ENCODE results near the gene ZNRF4.

ZNRF4 gene

DNA sequence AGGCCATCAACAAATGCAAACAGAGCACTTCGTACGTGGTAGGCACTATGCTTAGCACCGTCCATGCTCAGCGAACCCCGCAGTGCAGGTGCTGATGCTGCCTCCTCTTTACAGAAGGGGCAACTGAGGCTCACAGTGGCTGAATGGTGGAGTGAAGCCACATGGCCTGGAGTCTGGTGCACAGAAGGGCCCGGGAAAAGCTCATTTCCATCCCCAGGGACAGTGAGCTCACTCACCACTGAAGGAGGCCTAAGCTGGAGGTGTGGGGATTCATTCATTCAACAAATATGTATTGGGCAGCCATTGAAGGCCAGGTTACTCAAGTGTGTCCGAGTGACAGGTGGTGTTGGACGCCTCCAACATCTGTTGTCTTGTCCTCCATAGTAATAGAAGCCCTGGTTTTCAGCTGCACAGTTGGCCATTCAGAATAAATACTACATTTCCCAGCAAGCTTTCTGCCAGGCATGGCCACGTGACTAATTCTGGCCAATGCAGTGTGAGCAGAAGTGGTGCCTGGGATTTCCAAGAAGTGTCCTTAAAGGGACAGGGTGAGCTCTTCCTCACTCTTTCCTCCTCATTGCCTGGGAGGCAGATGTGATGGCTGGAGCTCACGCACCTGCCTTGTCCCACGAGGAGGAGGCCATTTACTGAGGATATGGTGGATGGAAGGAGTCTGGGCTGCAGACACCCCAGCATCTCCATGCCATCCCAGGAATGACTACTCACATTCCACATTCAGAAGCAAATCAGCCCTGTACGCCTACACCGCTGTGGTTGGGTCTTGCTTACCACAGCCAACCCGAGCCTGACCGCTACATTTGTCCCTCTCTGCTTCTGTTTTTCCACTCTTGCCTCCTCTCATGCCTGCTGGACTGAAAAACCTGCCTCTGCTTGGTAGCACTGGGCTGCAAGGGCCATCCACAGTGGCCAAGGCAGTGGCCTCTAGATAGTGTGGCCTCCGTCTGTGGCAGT is 2.3 kb upstream of the ZNRF4 start:
- Mint-ChIP-seq H3K4me3 (no peak overlapping the region), H3K27ac (no peak overlapping the region), H3K4me1 (peaks cover 3% of the 10 kb centered on the region), H3K9me3 (no peaks in the 10 kb centered on the region), H3K27me3 (peaks cover 40% of the 10 kb centered on the region)
- DNase-seq (no peak), ATAC-seq (no peak)

DNA sequence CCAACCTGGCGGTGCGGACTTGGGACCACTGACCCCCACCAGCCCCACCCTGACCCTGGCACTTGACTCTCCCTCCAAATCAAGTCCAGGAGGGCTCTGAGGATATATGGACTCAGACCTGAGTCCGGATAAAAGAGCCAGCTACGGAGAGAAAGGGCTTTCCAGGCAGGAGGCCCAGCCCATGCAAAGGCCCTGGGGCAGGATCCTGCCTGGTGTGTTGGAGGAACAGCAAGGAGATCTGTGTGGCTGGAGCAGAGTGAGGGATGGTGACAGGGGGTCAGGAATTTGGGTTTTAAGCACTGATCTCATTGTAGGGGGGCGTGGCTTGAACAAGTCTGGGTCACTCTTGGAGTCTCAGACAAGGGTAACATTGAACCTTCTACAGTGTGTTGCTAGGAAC is 474 bp upstream of the ZNRF4 start:
- ATAC-seq (no peak), DNase-seq (no peak)
- peaks cover 25% of the 10 kb centered on the region for H3K27me3 Mint-ChIP-seq
- no peak overlapping the region for H3K4me3 Mint-ChIP-seq
- H3K9me3 Mint-ChIP-seq, result no peaks in the 10 kb centered on the region
- H3K27ac Mint-ChIP-seq, result no peak overlapping the region
- H3K4me1 Mint-ChIP-seq, result no peaks in the 10 kb centered on the region

DNA sequence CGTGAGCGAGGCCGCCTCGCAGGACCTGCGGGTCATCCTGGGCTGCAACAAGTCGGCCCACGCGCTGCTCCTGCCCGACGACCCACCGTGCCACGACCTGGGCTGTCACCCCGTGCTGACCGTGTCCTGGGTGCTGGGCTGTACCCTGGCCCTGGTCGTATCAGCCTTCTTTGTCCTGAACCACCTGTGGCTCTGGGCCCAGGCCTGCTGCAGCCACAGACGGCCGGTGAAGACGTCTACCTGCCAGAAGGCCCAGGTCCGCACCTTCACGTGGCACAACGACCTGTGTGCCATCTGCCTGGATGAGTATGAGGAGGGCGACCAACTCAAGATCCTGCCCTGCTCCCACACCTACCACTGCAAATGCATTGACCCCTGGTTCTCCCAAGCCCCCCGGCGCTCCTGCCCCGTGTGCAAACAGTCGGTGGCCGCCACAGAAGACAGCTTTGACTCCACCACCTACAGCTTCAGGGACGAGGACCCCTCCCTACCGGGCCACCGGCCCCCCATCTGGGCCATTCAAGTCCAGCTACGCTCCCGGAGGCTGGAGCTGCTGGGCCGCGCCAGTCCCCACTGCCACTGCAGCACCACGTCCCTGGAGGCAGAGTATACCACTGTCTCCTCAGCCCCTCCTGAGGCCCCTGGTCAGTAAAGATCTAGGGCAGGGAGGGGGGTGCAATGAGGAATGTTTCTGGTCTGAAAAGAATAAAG is 1.1 kb downstream of the ZNRF4 start:
- H3K9me3 Mint-ChIP-seq, result no peaks in the 10 kb centered on the region
- H3K4me1 Mint-ChIP-seq, result no peaks in the 10 kb centered on the region
- no peak for ATAC-seq
- H3K27ac Mint-ChIP-seq, result peak overlapping the region in 1 of 2 donors; percentile 86
- no peak for DNase-seq
- peaks cover 10% of the 10 kb centered on the region for H3K27me3 Mint-ChIP-seq
- no peak overlapping the region for H3K4me3 Mint-ChIP-seq

DNA sequence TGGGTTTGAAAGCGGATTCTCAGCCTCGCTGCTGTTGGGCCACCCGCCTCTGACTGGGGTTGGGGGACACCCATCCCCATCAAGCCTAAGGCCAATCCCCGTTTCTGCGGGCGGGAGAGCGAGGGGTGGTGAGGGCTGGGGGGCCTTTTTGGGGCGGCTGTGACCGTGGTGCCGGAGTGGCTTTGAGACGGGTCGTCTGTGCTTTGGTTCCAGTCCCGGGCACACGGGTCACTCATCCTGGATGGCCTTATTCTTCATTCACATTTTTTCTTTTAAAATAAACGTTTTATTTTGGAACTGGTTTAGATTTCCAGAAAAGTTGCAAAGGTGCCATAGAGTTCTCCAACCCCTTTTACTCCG is 1.6 kb downstream of the ZNRF4 start:
- DNase-seq (no peak), ATAC-seq (no peak)
- H3K27me3 Mint-ChIP-seq, result peaks cover 9% of the 10 kb centered on the region
- no peaks in the 10 kb centered on the region for H3K9me3 Mint-ChIP-seq
- H3K4me3 Mint-ChIP-seq, result no peak overlapping the region
- no peak overlapping the region for H3K27ac Mint-ChIP-seq
- H3K4me1 Mint-ChIP-seq, result no peaks in the 10 kb centered on the region

DNA sequence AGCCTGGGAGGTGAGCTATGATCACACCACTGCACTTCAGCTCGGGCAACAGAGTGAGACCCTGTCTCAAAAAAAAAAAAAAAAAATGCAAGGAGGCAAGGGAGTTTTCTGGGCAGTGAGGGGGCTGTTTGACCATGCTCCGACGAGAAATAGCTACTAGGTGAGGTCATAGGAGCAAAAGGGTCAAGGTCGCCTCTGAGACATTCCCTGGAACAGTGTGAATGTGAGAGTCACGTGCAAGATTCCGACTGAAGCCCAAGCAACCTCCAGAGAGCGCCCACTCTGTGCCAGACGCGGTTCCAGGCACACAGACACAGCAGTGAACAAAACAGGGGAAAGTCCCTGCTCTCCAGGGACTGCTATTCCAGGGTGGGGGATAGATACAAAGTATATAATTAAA is 2.5 kb downstream of the ZNRF4 start:
- Mint-ChIP-seq H3K27me3 (peaks cover 9% of the 10 kb centered on the region), H3K27ac (no peak overlapping the region), H3K4me3 (no peak overlapping the region)

DNA sequence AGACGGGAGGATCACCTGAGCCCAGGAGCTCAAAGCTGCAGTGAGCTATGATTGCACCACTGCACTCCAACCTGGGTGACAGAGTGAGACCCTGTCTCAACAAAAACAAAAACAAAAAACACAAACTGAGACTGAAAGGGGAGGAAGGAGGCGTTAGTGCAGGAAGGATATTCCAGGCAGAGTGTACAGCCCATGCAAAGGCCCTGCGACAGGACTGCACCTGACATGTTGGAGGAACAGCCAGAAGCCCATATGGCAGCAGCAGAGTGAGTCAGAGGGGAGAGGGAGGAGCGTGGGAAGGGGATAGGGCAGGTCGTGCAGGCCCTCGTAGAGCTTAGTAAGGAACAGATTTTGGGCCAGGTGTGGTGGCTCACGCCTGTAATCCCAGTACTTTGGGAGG is 3.2 kb downstream of the ZNRF4 start:
- ATAC-seq (no peak), DNase-seq (no peak)
- H3K27ac Mint-ChIP-seq, result no peak overlapping the region
- H3K4me1 Mint-ChIP-seq, result no peaks in the 10 kb centered on the region
- H3K27me3 Mint-ChIP-seq, result peaks cover 9% of the 10 kb centered on the region
- no peaks in the 10 kb centered on the region for H3K9me3 Mint-ChIP-seq
- H3K4me3 Mint-ChIP-seq, result no peak overlapping the region

More for the DNA sequence above, 2.5 kb downstream of the ZNRF4 start:
- ATAC-seq (no peak), DNase-seq (no peak)
- Mint-ChIP-seq H3K9me3 (no peaks in the 10 kb centered on the region), H3K4me1 (no peaks in the 10 kb centered on the region)

DNA sequence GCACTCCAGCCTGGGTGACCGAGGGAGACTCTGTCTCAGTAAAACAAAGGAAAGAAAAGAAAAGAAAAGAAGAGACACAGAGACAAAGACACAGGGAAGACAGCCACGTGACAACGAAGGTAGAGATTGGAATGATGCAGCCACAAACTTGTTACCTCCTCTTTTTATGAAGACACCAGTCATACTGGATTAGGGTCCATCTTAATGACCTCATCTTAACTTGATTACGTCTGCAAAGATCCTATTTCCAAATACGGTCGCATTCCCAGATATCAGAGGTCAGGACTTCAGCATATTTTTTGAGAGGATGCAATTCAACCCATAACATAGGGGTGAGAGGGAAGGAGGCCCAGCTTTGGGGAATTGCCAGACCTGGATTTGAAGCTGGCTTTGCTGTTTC is 4.1 kb downstream of the ZNRF4 start:
- ATAC-seq (no peak), DNase-seq (no peak)
- Mint-ChIP-seq H3K27me3 (peaks cover 13% of the 10 kb centered on the region), H3K4me3 (no peak overlapping the region), H3K9me3 (no peaks in the 10 kb centered on the region), H3K27ac (no peak overlapping the region), H3K4me1 (no peaks in the 10 kb centered on the region)

DNA sequence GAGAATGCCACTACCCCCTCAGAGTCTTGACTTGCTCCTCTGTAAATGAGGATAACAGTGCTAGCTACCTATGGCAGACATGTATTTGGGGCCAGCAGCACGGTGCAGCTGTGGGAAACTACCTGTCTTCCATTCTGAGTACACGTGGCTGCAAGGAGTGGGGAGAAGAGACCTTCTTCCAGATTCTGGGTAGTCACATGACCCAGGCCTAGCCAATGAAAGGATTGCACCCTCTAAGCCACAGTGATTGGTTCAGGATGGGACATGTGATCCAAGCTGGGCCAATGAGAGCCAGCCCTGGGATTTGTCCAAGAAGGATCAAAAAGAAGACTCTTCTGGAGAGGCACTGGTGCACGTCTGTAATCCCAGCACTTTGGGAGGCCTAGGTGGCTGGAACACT is 5.5 kb downstream of the ZNRF4 start:
- Mint-ChIP-seq H3K4me1 (no peaks in the 10 kb centered on the region), H3K4me3 (no peak overlapping the region), H3K27me3 (peaks cover 10% of the 10 kb centered on the region), H3K9me3 (no peaks in the 10 kb centered on the region), H3K27ac (peak overlapping the region in 1 of 2 donors; percentile 13)
- ATAC-seq (no peak), DNase-seq (no peak)

DNA sequence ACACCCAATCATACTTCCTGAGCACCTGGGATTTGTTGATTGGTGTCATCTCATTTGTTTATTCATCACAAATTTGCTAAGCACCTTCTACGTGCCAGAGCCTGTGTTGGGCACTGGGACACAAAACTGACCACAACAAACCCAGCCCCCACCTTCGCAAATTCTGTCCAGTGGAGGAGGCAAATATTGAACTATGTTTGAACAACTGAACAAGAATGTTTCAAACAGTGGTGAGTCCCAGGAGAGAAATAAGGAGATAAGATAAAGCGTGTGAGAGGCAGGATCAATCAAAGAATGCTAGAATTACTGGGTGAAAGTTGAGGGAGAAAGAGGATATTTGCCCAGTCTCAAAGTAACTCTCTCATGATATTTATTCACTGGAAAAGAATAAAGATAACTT is 8.7 kb downstream of the ZNRF4 start:
- no peak for DNase-seq
- H3K27ac Mint-ChIP-seq, result peak overlapping the region in 1 of 2 donors; percentile 11

DNA sequence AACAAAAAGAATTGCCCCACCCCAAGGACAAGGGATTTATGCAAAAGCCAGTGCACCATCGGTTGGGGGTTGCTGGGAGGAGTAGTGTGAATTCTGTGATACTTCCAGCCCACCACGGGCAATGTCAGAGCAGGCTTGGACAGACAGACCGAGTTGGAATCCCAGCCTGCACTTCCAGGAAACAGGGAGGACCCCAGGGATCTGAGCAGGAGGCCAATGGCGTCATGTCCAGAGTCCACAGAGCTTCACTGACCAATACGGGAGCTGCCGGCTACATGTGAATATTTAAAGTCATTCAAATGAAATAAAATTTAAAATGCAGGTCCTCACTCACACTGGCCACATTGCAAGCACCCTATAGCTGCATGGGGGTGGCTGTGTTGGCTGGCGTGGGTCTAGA is 10.9 kb downstream of the ZNRF4 start:
- DNase-seq (no peak), ATAC-seq (no peak)
- Mint-ChIP-seq H3K27ac (no peak overlapping the region), H3K4me3 (no peak overlapping the region), H3K4me1 (no peaks in the 10 kb centered on the region), H3K9me3 (no peaks in the 10 kb centered on the region), H3K27me3 (peaks cover 17% of the 10 kb centered on the region)

More for the DNA sequence above, 8.7 kb downstream of the ZNRF4 start:
- Mint-ChIP-seq H3K27me3 (peaks cover 17% of the 10 kb centered on the region), H3K4me3 (no peak overlapping the region), H3K9me3 (no peaks in the 10 kb centered on the region), H3K4me1 (no peaks in the 10 kb centered on the region)
- no peak for ATAC-seq

DNA sequence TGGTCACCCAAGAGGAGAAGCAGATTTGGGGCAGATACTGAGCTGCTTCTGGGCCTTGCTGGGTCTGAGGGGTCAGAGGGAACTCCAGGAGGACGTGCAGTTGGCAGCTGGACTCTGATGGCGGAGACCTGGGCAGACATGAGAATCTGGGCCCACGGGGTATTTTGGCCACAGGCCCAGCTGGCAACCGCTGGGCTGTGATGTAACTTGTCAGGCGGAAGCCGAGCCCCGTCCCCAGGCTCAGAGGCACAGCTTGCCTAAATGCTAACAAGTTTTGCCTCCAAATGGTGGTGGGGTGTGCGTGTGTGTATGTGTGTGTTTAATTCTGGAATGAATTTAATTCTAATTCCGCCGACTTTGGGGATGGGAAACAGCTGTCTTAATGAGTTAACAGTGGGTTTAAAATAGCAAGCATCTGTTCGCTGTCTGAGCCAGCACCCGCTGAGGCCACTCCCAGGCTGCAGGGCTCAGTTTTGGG is 11.6 kb downstream of the ZNRF4 start:
- no peak overlapping the region for H3K4me3 Mint-ChIP-seq
- ATAC-seq (no peak), DNase-seq (no peak)
- H3K9me3 Mint-ChIP-seq, result no peaks in the 10 kb centered on the region
- H3K4me1 Mint-ChIP-seq, result no peaks in the 10 kb centered on the region
- peaks cover 17% of the 10 kb centered on the region for H3K27me3 Mint-ChIP-seq
- no peak overlapping the region for H3K27ac Mint-ChIP-seq

DNA sequence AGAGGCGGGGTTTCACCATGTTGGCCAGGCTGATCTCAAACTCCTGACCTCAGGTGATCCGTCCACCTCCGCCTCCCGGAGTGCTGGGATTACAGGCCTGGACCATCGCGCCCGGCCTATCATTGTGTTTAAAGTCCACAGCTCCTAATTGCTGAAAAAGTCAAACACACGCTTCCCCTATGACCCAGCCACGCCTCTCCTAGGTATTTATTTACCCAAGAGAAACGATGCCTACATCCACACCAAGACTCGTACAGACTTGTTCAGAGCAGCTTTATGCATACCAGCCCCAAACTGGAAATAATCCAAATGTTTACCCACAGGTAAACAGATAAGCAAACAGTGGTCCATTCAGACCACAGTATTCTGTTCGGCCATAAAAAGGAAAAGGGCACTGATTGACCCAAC is 15.1 kb downstream of the ZNRF4 start:
- ATAC-seq (no peak), DNase-seq (no peak)
- Mint-ChIP-seq H3K4me3 (no peak overlapping the region), H3K4me1 (no peaks in the 10 kb centered on the region), H3K27ac (no peak overlapping the region), H3K9me3 (no peaks in the 10 kb centered on the region), H3K27me3 (peaks cover 20% of the 10 kb centered on the region)

DNA sequence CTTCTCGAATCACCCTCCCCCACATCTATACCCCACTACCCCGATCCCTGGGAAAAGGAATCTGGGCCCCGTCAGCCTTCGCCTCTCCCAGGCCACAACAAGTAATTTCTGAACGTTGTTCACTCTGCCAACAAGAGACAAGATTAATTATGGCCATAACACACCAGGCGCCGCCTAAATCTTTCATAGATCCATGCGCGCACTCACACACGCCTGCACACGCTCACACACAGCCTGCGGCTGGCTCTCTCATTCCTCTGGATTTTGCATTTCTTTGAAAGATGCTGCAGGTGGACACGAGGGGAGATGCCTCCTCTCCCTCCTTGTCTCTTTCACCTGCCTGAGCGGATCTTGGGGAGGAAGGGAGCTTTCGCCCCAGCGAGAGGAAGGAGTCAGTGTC is 17.1 kb downstream of the ZNRF4 start:
- no peak for DNase-seq
- H3K4me1 Mint-ChIP-seq, result no peaks in the 10 kb centered on the region
- H3K27ac Mint-ChIP-seq, result no peak overlapping the region

DNA sequence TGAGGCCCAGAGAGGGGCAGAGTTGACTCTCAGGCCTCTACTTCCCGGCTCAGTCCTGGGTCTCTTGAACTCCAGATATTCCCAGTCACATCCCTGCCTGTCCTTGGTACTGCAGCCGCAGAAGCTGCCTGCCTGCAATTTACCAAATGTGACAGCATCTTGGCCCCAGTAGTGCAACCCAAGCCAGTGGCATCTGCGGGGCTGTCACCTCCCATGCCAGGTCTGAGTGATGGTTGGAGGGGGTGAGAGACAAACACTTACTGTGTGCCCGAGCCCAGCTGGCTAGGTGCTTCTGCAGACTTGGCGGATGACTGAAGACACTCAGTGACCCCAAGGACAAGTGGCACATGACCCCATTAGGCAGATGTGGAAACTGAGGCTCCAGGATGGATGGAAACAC is 18.4 kb downstream of the ZNRF4 start:
- H3K4me1 Mint-ChIP-seq, result no peaks in the 10 kb centered on the region
- ATAC-seq, result no peak
- H3K27me3 Mint-ChIP-seq, result peaks cover 42% of the 10 kb centered on the region
- no peak overlapping the region for H3K27ac Mint-ChIP-seq
- H3K9me3 Mint-ChIP-seq, result no peaks in the 10 kb centered on the region
- no peak overlapping the region for H3K4me3 Mint-ChIP-seq
- no peak for DNase-seq

More for the DNA sequence above, 17.1 kb downstream of the ZNRF4 start:
- H3K4me3 Mint-ChIP-seq, result no peak overlapping the region
- no peaks in the 10 kb centered on the region for H3K9me3 Mint-ChIP-seq
- no peak for ATAC-seq
- peaks cover 29% of the 10 kb centered on the region for H3K27me3 Mint-ChIP-seq

DNA sequence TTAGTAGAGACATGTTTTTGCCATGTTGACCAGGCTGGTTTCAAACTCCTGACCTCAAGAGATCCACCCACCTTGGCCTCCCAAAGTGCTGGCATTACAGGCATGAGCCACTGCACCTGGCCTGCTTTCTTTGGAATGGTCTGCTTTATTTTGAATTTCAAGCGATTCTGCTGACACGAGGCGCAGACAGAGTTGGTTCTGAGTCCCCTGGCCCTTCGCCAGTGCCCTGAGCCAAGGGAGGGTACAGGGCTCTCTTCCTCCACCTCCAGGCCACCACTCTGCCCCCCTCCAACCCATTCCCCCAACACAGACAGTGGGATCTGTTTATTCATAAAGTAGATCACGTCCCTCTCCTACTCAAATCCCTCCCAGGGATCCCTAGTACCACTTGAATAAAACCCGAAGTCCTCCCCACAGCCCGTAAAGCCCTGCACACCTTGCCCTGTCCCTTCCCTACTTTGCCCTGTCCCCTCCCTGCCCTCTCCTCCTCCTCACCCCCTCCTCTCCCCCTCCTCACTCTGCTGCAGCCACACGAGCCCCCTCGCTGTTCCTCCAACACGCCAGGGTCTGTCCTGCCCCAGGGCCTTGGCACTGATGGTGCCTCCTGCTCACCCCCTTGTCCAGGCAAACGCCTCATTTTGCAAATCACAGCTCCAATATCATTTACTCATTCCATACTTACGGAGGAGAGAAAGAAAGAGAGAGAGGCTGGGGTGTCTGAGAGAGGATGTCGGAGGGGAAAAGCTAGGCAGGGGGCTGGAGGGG is 22.4 kb downstream of the ZNRF4 start:
- H3K27me3 Mint-ChIP-seq, result peaks cover 71% of the 10 kb centered on the region
- ATAC-seq (no peak), DNase-seq (no peak)
- no peak overlapping the region for H3K4me3 Mint-ChIP-seq
- H3K27ac Mint-ChIP-seq, result no peak overlapping the region
- peaks cover 6 to 10% of the 10 kb centered on the region in 2 donors for H3K9me3 Mint-ChIP-seq
- no peaks in the 10 kb centered on the region for H3K4me1 Mint-ChIP-seq

All from stimulated activated naive CD8-positive, alpha-beta T cell treated with anti-CD3 and anti-CD28 coated beads, Interleukin-15, amount 100 ng/mL, for 72 hours (primary cell).